ENCODE data around the gene LHFPL2. TPM values are rescaled to one million over a fixed set of nuclear protein-coding genes. Genes with fewer than 3 reads are reported as not detected.

Gene LHFPL2
- total RNA-seq, 4 donors from 2014 or later: 10.3 to 11.6 (median 10.8) TPM

- WGBS: 100% methylated on average over 10 of the region's 10 CpGs
These were observed 30.3 kb downstream of the LHFPL2 start for GRCh38 chr5:78618303-78618702.

GRCh38 chr5:78615697-78616096 is 32.9 kb downstream of the LHFPL2 start:
- Histone ChIP-seq H3K36me3 (no peaks in the 10 kb centered on the region), H3K9me3 (peaks cover 4% of the 10 kb centered on the region), H3K27ac (no peak overlapping the region), H3K27me3 (no peaks in the 10 kb centered on the region), H3K4me3 (no peak overlapping the region), H3K4me1 (peaks cover 10% of the 10 kb centered on the region)
- WGBS: 67% methylated on average over 1 of the region's 1 CpG
- TF ChIP-seq POLR2AphosphoS5 (IDR thresholded peaks at IDR 0.05): no peak
- TF ChIP-seq CTCF (IDR thresholded peaks at IDR 0.05): no peak
- TF ChIP-seq EP300 (IDR thresholded peaks at IDR 0.05): no peak
- TF ChIP-seq POLR2A (IDR thresholded peaks at IDR 0.05): no peak
- DNase-seq (ENCODE audit: low spot score in 2 of 2): no peak

More at GRCh38 chr5:78618303-78618702, 30.3 kb downstream of the LHFPL2 start:
- Histone ChIP-seq H3K4me3 (no peak overlapping the region), H3K36me3 (no peaks in the 10 kb centered on the region), H3K4me1 (no peaks in the 10 kb centered on the region), H3K27me3 (no peaks in the 10 kb centered on the region), H3K9me3 (peaks cover 4% of the 10 kb centered on the region), H3K27ac (no peak overlapping the region)
- DNase-seq (ENCODE audit: low spot score in 2 of 2): no peak
- TF ChIP-seq POLR2AphosphoS5 (IDR thresholded peaks at IDR 0.05) (no peak), POLR2A (IDR thresholded peaks at IDR 0.05) (no peak), EP300 (IDR thresholded peaks at IDR 0.05) (no peak), CTCF (IDR thresholded peaks at IDR 0.05) (no peak)

- no peak for TF ChIP-seq POLR2A (IDR thresholded peaks at IDR 0.05)
- TF ChIP-seq CTCF (IDR thresholded peaks at IDR 0.05): no peak
- no peak for TF ChIP-seq EP300 (IDR thresholded peaks at IDR 0.05)
- no peak for TF ChIP-seq POLR2AphosphoS5 (IDR thresholded peaks at IDR 0.05)
- Histone ChIP-seq H3K27ac (no peak overlapping the region), H3K4me1 (peaks cover 14% of the 10 kb centered on the region), H3K27me3 (no peaks in the 10 kb centered on the region), H3K4me3 (no peak overlapping the region), H3K9me3 (no peaks in the 10 kb centered on the region), H3K36me3 (no peaks in the 10 kb centered on the region)
- no peak for DNase-seq (ENCODE audit: low spot score in 2 of 2)
These were observed 33.8 kb downstream of the LHFPL2 start for GRCh38 chr5:78614816-78615215.

DNA sequence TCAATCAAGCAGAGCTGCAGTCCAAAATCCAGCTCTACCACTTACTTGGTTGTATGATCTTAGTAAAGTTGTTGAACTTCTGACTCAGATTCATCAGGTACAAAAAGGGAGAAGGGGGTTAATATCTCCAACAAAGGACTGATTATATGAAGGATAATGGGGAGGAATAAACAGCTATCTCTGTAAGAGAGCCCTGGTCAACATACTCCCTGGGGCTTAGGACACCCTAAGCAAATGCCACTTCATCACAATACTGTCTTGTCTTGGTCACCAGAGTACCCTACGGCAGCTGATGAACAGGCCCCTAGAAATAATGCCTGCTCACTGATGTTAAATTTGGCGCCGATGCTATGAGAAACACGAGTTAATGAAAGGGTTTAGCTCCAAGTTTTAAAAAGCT is 34.8 kb downstream of the LHFPL2 start:
- WGBS: 58% methylated on average over 4 of the region's 4 CpGs
- Histone ChIP-seq H3K4me1 (peaks cover 14% of the 10 kb centered on the region), H3K36me3 (no peaks in the 10 kb centered on the region), H3K27ac (no peak overlapping the region), H3K4me3 (no peak overlapping the region), H3K9me3 (no peaks in the 10 kb centered on the region), H3K27me3 (no peaks in the 10 kb centered on the region)
- no peak for TF ChIP-seq POLR2A (IDR thresholded peaks at IDR 0.05)
- no peak for TF ChIP-seq POLR2AphosphoS5 (IDR thresholded peaks at IDR 0.05)
- no peak for TF ChIP-seq CTCF (IDR thresholded peaks at IDR 0.05)
- no peak for TF ChIP-seq EP300 (IDR thresholded peaks at IDR 0.05)
- DNase-seq (ENCODE audit: low spot score in 2 of 2): no peak

- no peak for DNase-seq (ENCODE audit: low spot score in 2 of 2)
- H3K4me1 ChIP-seq: peaks cover 14% of the 10 kb centered on the region
- no peak overlapping the region for H3K4me3 ChIP-seq
- TF ChIP-seq POLR2A (IDR thresholded peaks at IDR 0.05) (no peak), POLR2AphosphoS5 (IDR thresholded peaks at IDR 0.05) (no peak), CTCF (IDR thresholded peaks at IDR 0.05) (no peak), EP300 (IDR thresholded peaks at IDR 0.05) (no peak)
- WGBS: 94% methylated on average over 2 of the region's 2 CpGs
- H3K27ac ChIP-seq: no peak overlapping the region
- no peaks in the 10 kb centered on the region for H3K27me3 ChIP-seq
- no peaks in the 10 kb centered on the region for H3K36me3 ChIP-seq
- no peaks in the 10 kb centered on the region for H3K9me3 ChIP-seq
These were observed 35.4 kb downstream of the LHFPL2 start for GRCh38 chr5:78613151-78613533.

Measured in suprapubic skin (tissue), 4 donors.